ENCODE measurements around the gene YES1.

YES1 gene

GRCh38 chr18:820591-821165, 8.6 kb upstream of the YES1 start:
- no peak overlapping the region for H3K27ac ChIP-seq
- TF ChIP-seq ZFX (IDR thresholded peaks at IDR 0.05): no peak
- no peak for TF ChIP-seq CTCF (conservative IDR thresholded peaks at IDR 0.05)

GRCh38 chr18:816869-817268, 4.8 kb upstream of the YES1 start:
- H3K27ac ChIP-seq: no peak overlapping the region
- TF ChIP-seq ZFX (IDR thresholded peaks at IDR 0.05) (no peak), CTCF (conservative IDR thresholded peaks at IDR 0.05) (no peak)

GRCh38 chr18:816088-816653, 4.1 kb upstream of the YES1 start:
- no peak overlapping the region for H3K27ac ChIP-seq
- TF ChIP-seq CTCF (conservative IDR thresholded peaks at IDR 0.05) (no peak), ZFX (IDR thresholded peaks at IDR 0.05) (no peak)

GRCh38 chr18:815353-815752, 3.3 kb upstream of the YES1 start:
- no peak for TF ChIP-seq ZFX (IDR thresholded peaks at IDR 0.05)
- no peak for TF ChIP-seq CTCF (conservative IDR thresholded peaks at IDR 0.05)
- H3K27ac ChIP-seq: no peak overlapping the region

- TF ChIP-seq CTCF (conservative IDR thresholded peaks at IDR 0.05) (peak; percentile 20), ZFX (IDR thresholded peaks at IDR 0.05) (no peak)
- H3K27ac ChIP-seq: peak overlapping the region; percentile 16; the same call in 1 of the 2 replicates
Measured at GRCh38 chr18:814300-815084, 2.5 kb upstream of the YES1 start.

- TF ChIP-seq CTCF (conservative IDR thresholded peaks at IDR 0.05): no peak
- TF ChIP-seq ZFX (IDR thresholded peaks at IDR 0.05): no peak
- peak overlapping the region; percentile 89 for H3K27ac ChIP-seq
Measured at GRCh38 chr18:813172-814071, 1.4 kb upstream of the YES1 start.
